Prostate gland (tissue), 2 donors: ENCODE results near the gene GLRA2. TPM values are rescaled to one million over a fixed set of nuclear protein-coding genes. Genes with fewer than 3 reads are reported as not detected.

Experiments used
- DNase-seq: peaks from one replicate; pipeline ENCODE4 v3.0.0-alpha.2; 2019; ENCODE audit warnings: low spot score
- H3K27ac ChIP-seq, 2 donors: fragments of 200-600 bp; sonication (generic); 2 replicates each; pipeline ENCODE4 v1.5.1; 2017 to 2019
- H3K27me3 ChIP-seq: fragments of 200-600 bp; sonication (generic); replicated peaks from 2 replicates; pipeline ENCODE4 v1.5.1; 2019; ENCODE audit not compliant: insufficient read depth
- H3K36me3 ChIP-seq, 2 donors: fragments of 200-600 bp; sonication (generic); 1 replicate in 1 of 2; 2 replicates in 1 of 2; pipeline versions ENCODE4 v1.5.1 to v1.8.1; 2017 to 2019
- H3K4me1 ChIP-seq: fragments of 200-600 bp; sonication (generic); replicated peaks from 2 replicates; pipeline ENCODE4 v1.5.1; 2019
- H3K4me3 ChIP-seq, 2 donors: fragments of 200-600 bp; sonication (generic); 2 replicates each; pipeline ENCODE4 v1.5.1; 2017 to 2019
- H3K9me3 ChIP-seq: fragments of 200-600 bp; sonication (generic); 2 replicates; pipeline ENCODE4 v1.5.1; 2017
- CTCF ChIP-seq, 4 experiments: fragments of 200-600 bp in 2 of 4; fragments of 450-650 bp in 2 of 4; sonication (generic) in 2 of 4; IDR thresholded peaks; 1 replicate in 3 of 4; 2 replicates in 1 of 4; pipeline ENCODE4 v1.5.1; 2016 to 2019; ENCODE audit warnings: antibody characterized with exemption in 4 of 4, mild to moderate bottlenecking in 2 of 4, moderate library complexity in 2 of 4
- POLR2A ChIP-seq: fragments of 450-650 bp; IDR thresholded peaks from one replicate; pipeline ENCODE4 v1.6.1; 2016; ENCODE audit warnings: antibody characterized with exemption, mild to moderate bottlenecking
- POLR2AphosphoS5 ChIP-seq: sonication (generic); formaldehyde crosslinking; IDR thresholded peaks from one replicate; pipeline ENCODE4 v1.6.1; 2017; ENCODE audit warnings: antibody characterized with exemption
- WGBS: methylation state at CpG from one replicate; pipeline ENCODE4 v1.1.5; 2018; 5-methylcytosine and 5-hydroxymethylcytosine counted together
- intact Hi-C: fragments of 100-400 bp; cut with DNase I; formaldehyde crosslinking; loops from one replicate; pipeline ENCODE4 v1.14.2; 2022
- total RNA-seq, 2 donors: library from RNA; depleted of rRNA; stranded (reverse); fragments of >200 nt; gene quantifications; one replicate each; pipeline ENCODE4 v1.1.0, GENCODE V29; 2016

Gene GLRA2
- total RNA-seq, 2 donors from 2014 or later, result not detected

- H3K27ac ChIP-seq, result no peak overlapping the region
- no peaks in the 10 kb centered on the region for H3K9me3 ChIP-seq
- no peaks in the 10 kb centered on the region for H3K4me1 ChIP-seq
- no peaks in the 10 kb centered on the region for H3K27me3 ChIP-seq
- no peaks in the 10 kb centered on the region for H3K36me3 ChIP-seq
- WGBS, result 86% methylated on average over 3 of the region's 4 CpGs
- DNase-seq, result no peak
- TF ChIP-seq POLR2AphosphoS5 (no peak), POLR2A (no peak), CTCF (IDR thresholded peaks at IDR 0.05) (no peak)
- no peak overlapping the region for H3K4me3 ChIP-seq
- intact Hi-C loops, result no loop called here
These were observed 112.6 kb downstream of the GLRA2 start for GRCh38 chrX:14641681-14642655.

- no peak overlapping the region for H3K27ac ChIP-seq
- WGBS, result 33% methylated on average over 2 of the region's 2 CpGs
- H3K4me1 ChIP-seq, result no peaks in the 10 kb centered on the region
- TF ChIP-seq POLR2A (no peak), CTCF (IDR thresholded peaks at IDR 0.05) (no peak), POLR2AphosphoS5 (no peak)
- H3K9me3 ChIP-seq, result no peaks in the 10 kb centered on the region
- intact Hi-C loops, result no loop called here
- no peak overlapping the region for H3K4me3 ChIP-seq
- no peak for DNase-seq
- H3K27me3 ChIP-seq, result no peaks in the 10 kb centered on the region
- H3K36me3 ChIP-seq, result no peaks in the 10 kb centered on the region
These were observed 131.6 kb downstream of the GLRA2 start for GRCh38 chrX:14660970-14661369.

GRCh38 chrX:14670819-14671218 is 141.5 kb downstream of the GLRA2 start:
- no peak overlapping the region for H3K4me3 ChIP-seq
- H3K27me3 ChIP-seq, result no peaks in the 10 kb centered on the region
- no peaks in the 10 kb centered on the region for H3K4me1 ChIP-seq
- H3K9me3 ChIP-seq, result no peaks in the 10 kb centered on the region
- no peak for DNase-seq
- 60% methylated on average over 1 of the region's 1 CpG for WGBS
- no peaks in the 10 kb centered on the region for H3K36me3 ChIP-seq
- intact Hi-C loops, result no loop called here
- TF ChIP-seq POLR2AphosphoS5 (no peak), CTCF (IDR thresholded peaks at IDR 0.05) (no peak), POLR2A (no peak)
- no peak overlapping the region for H3K27ac ChIP-seq

GRCh38 chrX:14672611-14673172 is 143.4 kb downstream of the GLRA2 start:
- H3K36me3 ChIP-seq, result no peaks in the 10 kb centered on the region
- no peaks in the 10 kb centered on the region for H3K9me3 ChIP-seq
- intact Hi-C loops, result no loop called here
- TF ChIP-seq POLR2AphosphoS5 (no peak), CTCF (IDR thresholded peaks at IDR 0.05) (no peak), POLR2A (no peak)
- H3K4me3 ChIP-seq, result no peak overlapping the region
- 96% methylated on average over 5 of the region's 5 CpGs for WGBS
- H3K4me1 ChIP-seq, result no peaks in the 10 kb centered on the region
- DNase-seq, result no peak
- H3K27ac ChIP-seq, result no peak overlapping the region
- no peaks in the 10 kb centered on the region for H3K27me3 ChIP-seq
